Measurements from ENCODE around the gene NUF2.

DNA sequence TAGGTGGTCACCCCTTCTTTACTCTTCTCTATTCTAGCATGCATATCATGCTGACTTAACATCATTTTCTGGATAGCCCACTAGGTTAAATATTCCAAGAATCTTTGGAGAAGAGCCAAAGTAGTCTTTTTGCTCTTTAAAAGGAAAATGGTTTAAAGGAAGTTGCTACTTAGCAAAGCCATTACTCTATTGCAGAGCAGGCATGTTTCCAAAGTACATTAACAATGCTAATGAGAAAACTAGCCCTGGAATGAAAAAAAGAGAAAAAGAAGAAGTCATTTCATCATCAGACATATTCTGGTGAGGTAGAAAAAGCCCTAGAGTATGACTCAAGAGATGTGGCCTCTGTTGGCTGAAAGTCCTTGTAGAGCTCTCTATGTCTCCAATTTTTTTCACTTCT lies 74.0 kb downstream of the NUF2 start:
- no peak for TF ChIP-seq EP300 (IDR thresholded peaks at IDR 0.05)
- TF ChIP-seq, protein P1, sequence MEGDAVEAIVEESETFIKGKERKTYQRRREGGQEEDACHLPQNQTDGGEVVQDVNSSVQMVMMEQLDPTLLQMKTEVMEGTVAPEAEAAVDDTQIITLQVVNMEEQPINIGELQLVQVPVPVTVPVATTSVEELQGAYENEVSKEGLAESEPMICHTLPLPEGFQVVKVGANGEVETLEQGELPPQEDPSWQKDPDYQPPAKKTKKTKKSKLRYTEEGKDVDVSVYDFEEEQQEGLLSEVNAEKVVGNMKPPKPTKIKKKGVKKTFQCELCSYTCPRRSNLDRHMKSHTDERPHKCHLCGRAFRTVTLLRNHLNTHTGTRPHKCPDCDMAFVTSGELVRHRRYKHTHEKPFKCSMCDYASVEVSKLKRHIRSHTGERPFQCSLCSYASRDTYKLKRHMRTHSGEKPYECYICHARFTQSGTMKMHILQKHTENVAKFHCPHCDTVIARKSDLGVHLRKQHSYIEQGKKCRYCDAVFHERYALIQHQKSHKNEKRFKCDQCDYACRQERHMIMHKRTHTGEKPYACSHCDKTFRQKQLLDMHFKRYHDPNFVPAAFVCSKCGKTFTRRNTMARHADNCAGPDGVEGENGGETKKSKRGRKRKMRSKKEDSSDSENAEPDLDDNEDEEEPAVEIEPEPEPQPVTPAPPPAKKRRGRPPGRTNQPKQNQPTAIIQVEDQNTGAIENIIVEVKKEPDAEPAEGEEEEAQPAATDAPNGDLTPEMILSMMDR (IDR thresholded peaks at IDR 0.05), result no peak
- TF ChIP-seq POLR2A (IDR thresholded peaks at IDR 0.05), result no peak

Data from upper lobe of left lung (tissue), 4 donors.